Measurements from ENCODE around the gene REPIN1.
A peak's percentile ranks its signal among the peaks of the same experiment; 100 is the strongest.

REPIN1 gene
- total RNA-seq, result 42.5 to 69.2 reads per million in 2 donors

DNA sequence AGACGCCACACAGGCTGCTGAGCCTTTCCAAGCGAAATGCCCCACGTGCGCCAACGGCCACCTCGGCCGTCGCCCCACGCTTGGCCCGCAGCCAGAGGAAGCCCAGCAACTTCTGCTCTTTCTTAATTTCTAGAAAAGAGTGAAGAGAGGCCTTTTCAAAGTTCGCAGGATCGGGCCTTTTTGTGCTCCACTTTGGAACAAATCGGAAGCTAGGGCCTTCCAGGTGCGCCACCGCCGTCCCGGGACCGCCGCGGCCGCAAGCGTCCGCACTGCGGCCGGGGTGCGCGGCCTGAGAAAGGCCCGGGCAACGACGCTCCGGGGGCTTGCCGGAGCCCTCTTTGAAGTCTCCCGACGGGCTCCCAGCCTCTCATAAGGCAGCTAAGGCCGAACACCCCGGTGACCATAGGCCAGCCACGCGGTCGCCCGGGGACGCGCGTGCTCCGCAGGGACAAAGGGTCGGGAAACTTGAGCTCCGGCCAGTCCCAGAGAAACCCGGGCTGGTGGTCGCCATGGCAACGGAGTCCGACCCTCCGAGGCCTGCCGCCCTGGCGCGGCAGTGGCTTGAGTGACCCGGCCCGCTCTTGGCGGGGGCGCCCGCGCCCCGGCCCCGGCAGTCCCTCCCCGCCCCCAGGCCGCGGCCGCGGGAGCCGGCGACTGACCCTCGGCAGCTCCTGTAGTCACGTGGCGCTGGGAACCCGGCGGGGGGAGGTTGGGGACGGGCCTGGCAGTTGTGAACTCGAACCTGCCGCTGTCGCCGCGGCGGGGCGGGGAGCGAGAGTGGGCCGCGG lies at the start of gene REPIN1:
REPIN1 (plus strand) TSS at position 727 of the 788 bp plus-strand sequence. CDS start 890 bp downstream, outside the sequence.
- DNase-seq, result peak; percentile 80

DNA sequence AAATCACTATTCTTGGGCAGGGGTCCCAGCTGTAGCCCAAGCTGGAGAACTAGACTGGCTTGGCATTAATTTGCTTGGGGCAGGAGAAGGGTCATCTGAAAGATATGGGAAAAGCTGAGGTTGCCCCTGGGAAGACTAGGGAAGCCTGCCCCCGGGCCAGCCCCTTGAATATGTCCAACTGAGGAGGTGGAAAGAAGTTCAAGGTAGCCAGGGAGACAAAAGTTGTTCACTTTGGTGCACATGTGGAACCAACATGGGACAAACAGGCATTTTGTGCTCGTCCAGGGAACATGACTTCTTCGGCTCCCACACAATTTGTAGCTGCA lies 46.9 kb upstream of the REPIN1 start:
- no peak for DNase-seq

DNA sequence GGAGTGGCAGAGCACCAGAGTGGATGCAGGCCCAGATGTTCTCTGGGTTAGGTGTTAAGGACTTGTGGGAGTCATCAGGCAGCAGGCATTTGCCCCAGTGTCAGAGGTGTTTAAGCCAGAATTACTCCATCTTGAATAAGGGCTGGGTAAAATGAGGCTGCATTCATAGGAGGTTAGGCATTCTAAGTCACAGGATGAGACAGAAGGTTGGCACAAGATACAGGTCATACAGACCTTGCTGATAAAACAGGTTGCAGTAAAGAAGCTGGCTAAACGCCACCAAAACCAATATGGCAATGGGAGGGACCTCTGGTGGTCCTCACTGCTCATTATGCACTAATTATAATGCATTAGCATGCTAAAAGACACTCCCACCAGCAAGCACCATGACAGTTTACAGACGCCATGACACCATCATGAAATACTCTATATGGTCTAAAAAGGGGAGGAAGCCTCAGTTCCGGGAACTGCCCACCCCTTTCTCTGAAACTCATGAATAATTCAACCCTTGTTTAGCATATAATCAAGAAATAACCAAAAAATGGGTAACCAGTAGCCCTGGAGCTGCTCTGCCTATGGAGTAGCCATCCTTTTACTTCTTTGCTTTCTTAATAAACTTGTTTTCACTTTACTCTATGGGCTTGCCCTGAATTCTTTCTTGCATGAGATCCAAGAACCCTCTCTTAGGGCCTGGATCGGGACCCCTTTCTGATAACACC lies 46.3 kb upstream of the REPIN1 start:
- no peak for DNase-seq

DNA sequence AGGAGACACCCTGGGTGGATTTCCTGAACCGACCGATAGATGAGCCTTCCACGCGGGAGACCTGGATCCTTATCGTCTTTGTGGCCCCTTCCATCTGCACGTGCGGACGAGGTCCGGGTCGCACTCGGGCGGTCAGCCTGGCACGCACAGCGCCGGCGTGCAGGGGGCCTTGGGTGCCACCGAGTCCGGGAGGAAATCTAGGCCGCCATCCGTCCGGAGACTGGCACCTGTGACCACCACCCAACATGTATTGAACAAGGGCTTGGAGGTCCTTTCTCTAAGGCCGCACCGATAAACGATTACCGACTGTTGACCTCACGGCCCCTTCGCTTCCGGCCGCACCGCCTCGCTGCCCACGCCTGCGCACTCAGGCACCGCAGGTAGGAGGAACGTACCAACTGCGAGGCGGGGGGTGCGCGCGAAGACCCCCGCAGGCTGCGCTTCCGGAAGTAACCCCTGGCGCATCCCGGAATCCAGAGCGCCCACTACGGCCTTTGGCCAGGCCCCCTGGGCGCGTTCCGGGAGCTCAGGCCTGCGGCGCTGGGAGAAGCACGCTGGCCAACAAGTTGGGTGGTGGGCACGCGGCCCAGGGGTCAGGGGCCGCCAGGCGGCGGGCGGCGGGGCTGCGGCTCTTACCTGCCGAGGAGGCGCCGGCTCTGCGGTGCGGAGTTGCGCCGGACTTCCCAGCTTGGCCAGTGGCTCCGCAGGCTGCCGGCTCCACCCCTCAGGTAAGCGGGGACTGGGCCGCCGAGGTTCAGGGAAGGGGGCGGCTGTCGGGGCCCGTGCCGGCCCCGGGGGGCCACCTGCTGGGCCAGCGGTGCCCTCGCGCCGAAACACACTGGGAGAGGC lies 45.6 kb upstream of the REPIN1 start, which contains the start of the genes ACTR3C and LRRC61:
ACTR3C (minus strand) TSS at position 713 of the 849 bp plus-strand sequence. CDS start 28,249 bp downstream, outside the sequence.
LRRC61 (plus strand) TSS at position 523 of the 849 bp plus-strand sequence. CDS start 13,507 bp downstream, outside the sequence.
- DNase-seq, result peak; percentile 29

GRCh38 chr7:150323682-150324372 lies 44.8 kb upstream of the REPIN1 start:
- DNase-seq, result no peak

- DNase-seq, result no peak
These were observed 44.2 kb upstream of the REPIN1 start for GRCh38 chr7:150324373-150324961.

DNA sequence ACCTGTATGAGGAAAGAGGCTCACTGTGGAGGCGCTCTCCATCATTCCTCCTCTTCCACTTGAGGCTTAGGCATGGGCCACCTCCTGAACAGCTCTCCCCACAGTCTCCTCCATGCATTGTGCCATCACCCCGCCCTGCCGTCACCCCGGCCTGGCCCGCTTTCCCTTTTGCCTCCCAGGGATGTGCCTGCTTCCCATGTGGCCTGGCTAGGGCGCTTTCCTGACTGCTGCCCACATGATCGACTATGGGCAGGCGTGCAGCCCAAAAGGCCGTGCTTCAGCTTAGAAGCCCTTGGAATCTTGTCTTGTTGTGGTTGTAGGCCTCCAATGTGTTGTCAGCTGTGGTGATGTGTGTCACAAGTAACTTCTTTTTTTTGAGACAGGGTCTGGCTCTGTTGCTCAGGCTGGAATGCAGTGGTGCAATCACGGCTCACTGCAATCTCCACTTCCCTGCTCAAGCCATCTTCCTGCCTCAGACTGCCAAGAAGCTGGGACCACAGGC lies 43.5 kb upstream of the REPIN1 start:
- DNase-seq, result no peak

DNA sequence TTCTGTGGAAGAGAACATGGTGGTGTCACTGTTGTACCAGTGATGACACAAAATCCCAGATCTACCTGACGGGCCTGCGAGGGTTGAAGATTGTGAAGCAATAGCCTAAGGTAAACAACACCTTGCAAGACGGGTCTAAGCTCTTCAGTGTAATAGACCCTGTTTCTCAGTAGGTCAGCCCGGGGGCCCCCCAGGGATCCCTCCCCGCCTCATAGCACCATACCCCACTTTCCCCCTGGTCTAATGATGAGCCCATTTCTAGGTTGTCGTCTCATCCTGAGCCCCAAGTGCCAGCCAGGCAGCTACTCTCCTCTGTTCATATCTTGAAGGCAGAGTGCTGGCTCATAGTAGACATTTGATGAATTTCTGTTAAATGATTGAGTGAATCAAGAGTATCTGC lies 42.7 kb upstream of the REPIN1 start:
- DNase-seq, result no peak

DNA sequence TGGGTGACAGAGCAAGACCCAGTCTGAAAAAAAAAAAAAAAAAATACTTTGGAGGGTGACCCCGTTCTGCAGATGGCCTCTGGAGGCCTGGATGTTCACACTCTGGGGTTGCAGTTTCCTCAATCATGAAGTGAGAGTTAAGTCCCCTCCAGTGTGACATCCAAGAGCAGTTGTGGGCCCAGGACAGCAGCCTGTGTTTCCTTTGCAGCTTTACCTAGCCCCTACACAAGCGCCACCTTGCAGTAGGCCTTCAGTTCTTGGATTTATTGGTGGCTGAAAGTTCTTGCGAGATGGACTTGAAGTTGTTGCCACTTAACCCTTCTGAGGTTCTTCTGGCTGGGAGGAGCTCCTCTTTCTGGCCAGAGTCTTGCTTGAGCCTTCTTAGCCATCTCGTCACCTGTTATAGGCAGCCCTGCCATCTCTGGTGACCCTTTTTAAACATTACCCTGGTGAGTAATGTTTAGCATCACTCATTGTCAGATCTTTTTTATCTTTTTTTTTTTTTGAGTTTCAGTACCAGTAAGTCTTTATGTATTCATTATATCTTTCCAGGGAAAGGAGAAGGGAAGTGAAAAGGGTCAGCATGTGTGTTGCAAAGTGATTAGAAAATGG lies 41.9 kb upstream of the REPIN1 start:
- DNase-seq, result no peak

GRCh38 chr7:150327308-150327707 lies 41.3 kb upstream of the REPIN1 start:
- no peak for DNase-seq

- no peak for DNase-seq
These were observed 39.1 kb upstream of the REPIN1 start for GRCh38 chr7:150329331-150330120.

- no peak for DNase-seq
These were observed 38.3 kb upstream of the REPIN1 start for GRCh38 chr7:150330211-150330885.

DNA sequence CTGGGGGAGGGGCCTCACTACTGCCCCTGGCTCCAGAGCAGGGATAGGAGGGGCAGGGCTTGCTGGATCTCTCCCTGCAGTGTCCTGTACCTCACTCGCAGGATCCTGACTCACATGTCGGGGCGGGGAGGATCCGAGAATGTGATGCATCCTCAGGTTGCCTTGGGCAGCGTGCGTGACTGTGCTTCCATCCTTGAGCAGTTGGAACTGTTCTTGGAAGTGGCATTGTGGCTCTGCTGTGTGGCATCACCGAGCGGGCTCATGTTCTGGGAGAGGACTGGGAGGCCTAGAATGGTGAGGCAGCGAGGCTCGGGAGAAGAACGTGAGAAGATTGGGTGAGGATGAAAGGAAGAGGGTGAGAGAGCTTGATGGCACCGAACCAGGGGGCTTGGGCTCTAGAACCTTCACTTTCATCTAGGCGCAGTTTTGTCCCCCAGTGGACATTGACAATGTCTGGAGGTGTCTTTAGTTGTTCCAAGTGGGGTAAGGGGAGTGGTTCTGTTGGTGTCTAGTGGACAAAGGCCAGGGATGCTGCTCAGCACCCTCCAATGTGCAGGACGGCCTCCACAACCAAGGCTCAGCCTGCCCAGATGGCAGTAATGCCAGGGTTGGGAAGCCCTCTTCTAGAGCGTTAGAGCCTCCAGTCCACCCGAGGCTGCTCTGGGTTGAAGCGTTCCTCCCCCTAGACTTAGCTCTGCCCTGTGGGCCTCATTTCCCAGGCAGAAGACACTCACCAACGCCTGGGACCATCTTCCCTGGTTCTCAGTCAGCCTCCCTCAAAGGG lies 35.6 kb upstream of the REPIN1 start:
- no peak for DNase-seq

DNA sequence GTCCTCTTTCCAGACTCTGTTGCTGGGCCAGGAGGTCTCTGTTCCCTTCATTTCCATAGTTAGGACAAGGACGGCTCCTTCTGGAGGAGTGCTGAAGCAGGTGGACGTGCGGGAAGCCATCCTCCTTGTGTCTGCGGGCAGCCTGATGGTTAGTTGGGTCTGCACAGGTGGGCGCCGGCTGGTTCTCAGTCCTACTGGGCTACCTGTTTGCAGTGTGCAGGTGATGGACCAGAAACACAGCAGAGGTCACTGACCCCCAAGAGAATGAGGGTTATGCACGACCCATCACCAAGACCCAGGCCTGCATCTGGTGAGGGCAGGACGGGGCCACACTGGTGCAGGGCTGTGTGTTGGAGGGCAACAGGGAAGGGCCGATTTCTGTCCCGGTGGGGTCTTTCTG lies 35.0 kb upstream of the REPIN1 start:
- DNase-seq, result no peak

DNA sequence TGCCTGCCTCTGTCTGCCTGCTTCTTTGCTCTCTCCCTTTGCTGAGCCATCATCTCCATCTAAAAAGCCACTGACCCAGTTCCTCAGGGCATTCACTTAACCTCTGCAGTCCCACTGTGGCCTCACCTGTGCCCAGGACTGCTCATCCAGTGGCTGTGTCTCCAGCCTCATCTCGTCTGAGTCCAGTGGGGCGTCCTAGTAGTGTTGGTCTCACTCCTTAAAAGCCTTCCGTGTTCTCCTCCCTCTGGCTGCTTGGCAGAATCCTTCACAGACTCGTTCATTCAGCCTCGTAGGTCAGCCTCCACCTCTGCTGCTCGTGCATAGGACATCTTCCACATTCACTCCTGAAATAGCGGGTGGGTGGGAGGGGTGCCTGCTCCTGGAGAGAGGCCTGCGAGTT lies 34.5 kb upstream of the REPIN1 start:
- no peak for DNase-seq

- DNase-seq, result no peak
These were observed 33.4 kb upstream of the REPIN1 start for GRCh38 chr7:150335108-150335773.

GRCh38 chr7:150335774-150336112 lies 32.9 kb upstream of the REPIN1 start:
- no peak for DNase-seq

- no peak for DNase-seq
These were observed 31.9 kb upstream of the REPIN1 start for GRCh38 chr7:150336746-150337145.

DNA sequence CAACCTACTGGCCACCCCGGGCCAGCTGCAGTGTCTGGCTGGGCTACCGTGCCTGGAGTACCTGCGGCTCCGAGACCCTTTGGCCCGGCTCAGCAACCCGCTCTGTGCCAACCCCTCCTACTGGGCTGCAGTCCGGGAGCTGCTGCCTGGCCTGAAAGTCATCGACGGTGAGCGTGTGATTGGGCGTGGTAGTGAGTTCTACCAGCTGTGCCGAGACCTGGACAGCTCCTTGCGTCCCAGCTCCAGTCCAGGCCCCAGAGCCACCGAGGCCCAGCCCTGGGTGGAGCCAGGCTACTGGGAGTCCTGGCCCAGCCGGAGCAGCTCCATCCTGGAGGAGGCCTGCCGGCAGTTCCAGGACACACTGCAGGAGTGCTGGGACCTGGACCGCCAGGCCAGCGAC lies 31.4 kb upstream of the REPIN1 start:
- no peak for DNase-seq

All from T-helper 9 cell (primary cell).